ENCODE data around the gene GTPBP1.
A peak's percentile ranks its signal among the peaks of the same experiment; 100 is the strongest.

The GTPBP1 gene

DNA sequence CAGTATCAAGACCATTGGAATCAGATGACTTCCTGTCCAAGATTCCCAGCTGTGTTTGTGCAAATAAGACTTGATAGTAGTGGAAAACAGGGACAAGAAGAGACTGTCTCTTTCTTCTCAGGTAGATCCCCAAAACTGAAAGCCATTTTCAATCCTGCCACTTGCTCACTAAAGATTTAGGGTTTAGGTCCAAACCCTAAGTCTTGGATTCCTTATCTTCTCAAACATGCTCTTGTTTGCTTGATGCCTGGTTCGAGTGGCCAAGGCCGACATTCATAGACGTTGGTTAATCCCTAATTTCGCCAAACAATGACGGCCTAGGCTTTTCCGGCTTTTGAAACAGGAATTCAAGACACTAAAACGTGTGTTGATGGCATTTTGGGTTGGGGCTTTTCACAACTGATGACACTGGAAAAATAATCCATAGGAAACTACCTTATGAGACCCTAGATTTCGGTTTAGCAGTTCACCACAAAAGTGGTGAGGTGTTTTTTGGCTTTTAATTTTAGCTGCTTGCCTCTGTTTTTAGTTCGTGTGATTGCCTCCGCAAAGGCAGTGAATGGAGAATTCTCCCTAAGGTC is 1.0 kb upstream of the GTPBP1 start:
- peak; percentile 56 for DNase-seq

DNA sequence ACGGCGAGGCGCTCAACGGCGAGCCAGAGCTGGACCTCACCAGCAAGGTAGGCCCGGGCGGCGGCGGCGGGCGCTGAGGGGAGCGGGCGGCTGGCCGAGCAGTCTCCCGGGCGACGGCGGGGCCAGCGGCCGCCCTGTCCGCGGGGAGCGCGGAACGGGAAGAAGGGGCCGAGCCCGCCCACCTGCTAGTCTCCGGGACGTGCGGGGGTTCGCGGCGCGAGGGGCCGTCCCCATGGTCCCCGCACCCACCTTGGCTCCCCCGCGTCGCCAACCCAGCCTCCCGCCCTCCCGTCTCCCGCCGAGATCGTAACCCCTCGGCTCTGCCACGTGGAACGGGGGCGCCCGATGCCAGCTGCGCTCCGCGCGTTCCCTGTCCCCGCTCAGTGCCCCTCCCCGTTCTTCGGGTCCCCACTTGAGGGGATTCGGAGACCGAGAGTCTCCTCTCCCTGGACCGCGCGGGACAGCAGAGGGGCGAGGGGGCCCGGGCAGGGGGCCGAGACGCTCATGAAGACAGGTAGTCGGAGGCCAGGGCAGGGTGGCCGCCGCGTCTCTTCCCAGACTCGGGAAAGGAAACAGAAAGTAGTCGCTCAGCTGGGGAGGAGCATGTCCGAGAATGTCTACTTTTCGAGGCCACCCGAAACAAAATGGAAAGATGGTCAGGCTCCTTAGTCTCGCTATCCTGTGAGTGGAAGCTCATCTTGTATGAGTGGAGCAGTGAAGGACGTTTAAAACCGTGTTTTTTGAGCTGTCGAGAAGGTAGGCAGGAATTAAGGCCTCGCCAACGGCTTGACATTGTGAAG is 557 bp downstream of the GTPBP1 start:
- DNase-seq = peak; percentile 50

DNA sequence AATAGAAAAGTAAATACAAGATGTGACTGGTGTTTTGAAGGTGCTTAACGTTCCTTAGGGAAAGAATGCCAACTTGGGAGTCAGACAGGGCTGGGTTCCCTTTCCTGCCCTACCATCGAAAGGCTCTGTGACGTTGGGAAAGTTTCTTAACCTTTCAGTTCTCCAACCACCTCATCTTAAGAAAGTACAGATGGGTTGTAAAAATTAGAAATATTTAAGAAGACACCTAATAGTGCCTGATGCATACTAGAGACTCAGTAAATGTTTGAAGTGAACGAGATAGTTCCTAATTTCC is 1.1 kb downstream of the GTPBP1 start:
- DNase-seq = no peak

DNA sequence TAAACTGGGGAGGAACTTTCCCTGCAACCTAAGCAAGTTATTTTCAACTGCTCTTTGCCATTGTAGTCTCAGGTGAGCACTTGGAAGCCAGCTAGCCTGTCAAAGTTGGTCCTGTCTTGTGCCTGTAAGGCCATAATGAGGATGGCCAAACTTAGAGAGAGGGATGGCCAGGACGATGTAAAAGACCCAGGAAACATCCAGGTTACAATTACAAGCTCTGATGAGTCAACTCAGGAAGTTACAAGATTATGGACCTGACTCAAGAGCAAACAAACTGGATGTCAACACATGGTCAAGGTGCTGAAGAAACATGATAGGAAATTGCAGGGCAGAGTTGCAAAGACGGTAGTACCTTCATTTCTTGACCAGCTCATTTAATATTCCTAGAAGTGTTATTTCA is 1.6 kb downstream of the GTPBP1 start:
- DNase-seq = peak; percentile 62

DNA sequence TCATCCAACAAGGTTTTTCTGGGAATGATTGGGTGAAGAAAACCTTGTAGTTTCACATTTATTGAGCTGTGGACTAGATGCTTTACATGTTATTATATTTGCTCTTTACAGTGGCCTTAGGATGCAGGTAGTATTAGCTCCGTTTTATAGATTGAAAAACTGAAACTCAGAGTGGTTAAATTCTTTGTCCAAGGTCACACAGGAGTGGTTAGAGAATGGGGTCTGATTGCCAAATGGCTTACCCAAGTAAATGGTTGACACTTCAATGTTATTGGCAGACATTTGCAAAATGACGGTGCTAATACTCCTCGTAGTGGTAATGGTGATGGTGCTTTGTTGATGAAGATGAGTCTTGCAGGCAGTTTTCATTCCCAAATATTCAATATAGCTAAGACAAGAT is 2.2 kb downstream of the GTPBP1 start:
- no peak for DNase-seq

DNA sequence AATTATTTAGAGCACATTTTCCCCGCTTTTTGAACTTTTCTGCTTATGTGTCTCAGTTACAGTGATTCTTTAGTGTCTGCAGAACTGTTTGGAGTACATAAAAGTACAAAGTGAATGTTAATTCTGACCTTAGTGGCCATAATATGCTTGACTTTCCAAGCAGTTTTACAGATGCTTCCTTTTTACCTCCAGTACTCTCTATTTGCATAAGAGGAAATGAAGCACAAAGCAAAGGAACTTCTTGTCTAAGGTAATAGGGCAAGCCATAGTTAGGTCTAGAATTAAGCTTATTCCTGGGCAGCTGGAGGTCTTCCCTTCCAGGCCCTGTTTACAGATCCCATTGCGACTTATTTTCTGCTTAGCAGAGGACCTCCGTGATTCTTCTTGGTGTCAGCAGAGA is 3.6 kb downstream of the GTPBP1 start:
- DNase-seq = no peak

DNA sequence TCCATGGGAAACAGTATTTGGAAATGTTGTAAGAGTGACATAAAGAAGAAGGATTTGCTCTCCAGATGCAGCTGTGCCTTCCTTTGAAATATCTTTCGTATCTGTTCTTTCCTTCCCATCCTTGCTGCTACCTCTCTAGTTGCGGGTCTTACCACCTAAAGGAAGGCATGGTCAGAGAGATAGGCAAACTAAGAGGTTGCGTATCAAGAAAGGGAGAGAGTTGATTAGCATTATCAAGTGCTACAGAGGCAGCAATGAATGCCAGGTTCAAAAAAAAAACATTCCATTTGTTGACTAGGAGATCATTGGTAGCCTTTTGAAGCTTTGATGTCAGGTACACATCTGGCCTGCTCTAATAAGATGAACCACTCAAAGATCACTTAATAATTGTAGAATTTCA is 4.6 kb downstream of the GTPBP1 start:
- DNase-seq = no peak

DNA sequence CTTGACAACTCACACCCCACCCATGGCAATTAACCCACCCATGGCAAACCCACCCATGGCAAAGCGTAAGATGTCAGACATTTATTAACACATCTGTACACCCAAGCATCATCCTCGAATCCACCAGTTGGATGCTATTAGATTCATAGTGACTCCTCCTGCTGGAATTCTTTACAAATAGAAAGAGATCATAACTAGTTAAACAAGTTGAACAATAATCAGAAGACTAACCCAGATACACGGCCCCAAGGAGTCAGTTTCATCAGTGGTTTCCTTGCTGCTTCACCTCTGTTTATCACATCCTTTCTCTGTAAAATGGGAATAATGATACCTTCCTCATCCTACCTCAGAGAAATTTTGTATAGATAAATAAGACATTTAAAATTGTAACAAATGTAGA is 5.1 kb downstream of the GTPBP1 start:
- no peak for DNase-seq

DNA sequence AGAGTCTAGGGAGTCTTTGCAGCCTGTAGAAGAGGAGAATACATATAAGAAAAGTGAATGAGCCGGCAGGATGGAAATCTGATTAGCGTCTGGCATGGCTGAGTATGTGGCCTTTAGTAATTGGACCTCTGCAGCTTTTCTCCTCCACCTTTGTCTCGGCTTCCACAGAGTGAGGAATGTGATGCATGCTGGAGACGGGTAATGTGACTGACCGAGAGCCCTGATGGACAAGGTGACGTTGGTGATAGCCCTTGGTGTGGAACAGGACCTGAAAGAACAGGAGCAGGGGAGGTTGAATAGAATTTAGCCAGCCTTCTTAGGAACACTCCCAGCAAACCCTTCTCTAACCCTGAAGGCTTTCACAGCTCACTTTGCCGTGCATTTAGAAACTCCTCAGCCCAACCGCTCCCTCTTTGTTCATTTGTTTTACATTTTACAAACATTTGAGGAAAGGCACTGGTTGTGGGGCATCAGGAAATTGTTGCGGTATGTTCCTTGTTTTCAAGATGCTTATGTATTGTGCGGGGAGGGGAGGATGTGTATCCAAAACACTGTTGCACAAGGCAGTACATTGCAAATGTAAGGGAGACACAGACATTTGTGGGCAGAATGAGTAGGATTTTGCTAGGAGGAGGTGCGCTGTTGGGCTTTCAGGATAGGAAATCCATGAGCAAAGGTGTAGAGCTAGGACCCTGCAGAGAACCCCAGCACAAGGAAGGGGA is 6.9 kb downstream of the GTPBP1 start:
- no peak for DNase-seq

DNA sequence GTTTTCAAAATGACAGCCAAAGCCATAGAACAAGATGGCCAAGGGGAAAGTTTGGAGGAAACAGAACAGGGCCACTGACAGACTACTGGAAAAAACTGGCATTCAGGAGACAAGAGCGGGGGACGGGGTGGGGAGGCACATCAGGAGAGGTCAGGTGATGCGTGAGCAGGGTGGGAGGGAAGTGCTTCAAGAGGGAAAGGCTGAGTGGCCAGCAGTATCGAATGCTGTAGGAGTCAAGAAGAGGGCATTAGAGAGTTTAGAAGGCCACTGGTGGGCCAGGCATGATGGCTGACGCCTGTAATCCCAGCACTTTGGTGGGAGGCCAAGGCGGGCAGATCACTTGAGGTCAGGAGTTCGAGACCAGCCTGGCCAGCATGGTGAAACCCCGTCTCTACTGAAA is 8.2 kb downstream of the GTPBP1 start:
- DNase-seq = no peak

DNA sequence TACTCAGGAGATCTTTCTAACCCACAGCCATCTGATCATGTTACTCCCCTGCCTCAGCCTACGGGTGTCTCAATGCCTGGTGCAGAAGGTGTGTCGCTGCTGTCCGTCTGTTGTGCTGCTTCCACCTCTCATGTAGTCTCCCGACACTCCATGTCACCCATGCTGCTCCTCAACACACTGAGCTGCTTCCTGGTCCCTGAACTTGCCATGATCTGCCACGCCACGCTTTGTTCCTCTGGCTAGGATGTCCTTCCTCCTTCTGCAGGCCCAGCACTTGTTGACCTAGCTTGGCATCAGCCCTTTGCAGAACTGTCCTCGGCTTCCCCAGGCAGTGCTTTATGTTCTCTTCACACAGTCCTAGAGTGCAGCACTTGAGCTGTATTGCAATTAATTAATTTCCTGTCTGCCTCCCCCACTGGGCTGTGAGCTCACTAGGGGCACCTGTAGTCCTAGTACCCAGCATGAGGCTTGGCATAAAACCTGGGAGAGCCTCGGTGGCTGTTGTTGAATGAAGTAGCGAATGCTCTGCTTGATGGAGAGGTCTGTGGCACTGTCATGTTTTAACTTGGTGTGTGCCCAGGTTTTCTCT is 9.5 kb downstream of the GTPBP1 start:
- DNase-seq = no peak

DNA sequence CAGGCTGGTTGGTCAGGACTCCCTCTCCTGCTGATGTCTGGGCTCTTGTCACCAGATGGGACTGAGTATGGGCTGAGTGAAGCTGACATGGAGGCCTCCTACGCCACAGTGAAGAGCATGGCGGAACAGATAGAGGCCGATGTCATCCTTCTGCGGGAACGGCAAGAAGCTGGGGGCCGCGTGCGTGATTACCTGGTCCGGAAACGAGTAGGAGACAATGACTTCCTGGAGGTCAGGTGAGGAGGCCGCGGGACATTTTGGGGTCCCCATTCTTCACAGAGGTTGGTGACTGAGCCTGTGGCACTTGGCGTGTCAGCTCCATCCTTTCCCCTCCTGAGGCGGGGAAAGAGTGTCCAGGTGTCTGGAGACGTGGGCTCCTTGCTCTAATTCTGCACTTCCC is 10.1 kb downstream of the GTPBP1 start:
- DNase-seq = no peak

DNA sequence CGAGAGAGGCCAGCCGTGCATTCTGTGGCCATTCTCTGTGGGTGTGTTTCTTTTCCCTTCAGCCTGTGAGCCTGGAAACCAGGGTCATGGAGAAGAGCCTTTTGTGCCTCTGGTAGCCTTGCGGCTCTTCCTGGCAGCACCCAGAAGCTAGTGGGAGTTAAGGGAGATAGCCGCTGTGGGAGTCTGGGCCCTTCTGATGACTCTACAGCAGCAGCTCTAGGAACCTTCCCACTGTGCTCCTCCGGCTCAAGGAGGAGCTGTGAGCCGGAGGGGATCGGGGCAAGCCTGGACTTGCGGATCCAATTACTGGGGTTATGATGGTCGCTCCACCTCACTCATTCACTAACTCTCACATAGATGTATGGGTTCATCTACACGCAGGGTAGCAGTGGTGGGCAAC is 10.5 kb downstream of the GTPBP1 start:
- DNase-seq = no peak

DNA sequence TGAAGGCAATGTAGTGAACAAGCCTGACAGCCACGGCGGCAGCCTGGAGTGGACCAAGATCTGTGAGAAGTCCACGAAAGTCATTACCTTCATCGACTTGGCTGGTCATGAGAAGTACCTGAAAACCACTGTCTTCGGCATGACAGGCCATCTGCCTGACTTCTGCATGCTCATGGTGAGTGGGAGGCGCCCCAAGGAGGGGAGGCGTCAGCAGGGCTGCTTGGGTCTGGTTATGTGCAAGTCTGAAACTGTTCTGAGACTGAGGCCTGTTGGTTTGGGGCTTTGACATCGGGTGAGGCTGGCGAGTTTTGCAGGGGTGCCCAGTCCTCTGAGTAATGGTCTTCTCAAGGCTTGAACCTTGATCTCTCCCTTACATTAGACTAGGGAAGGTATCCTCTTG is 11.1 kb downstream of the GTPBP1 start:
- DNase-seq = no peak

DNA sequence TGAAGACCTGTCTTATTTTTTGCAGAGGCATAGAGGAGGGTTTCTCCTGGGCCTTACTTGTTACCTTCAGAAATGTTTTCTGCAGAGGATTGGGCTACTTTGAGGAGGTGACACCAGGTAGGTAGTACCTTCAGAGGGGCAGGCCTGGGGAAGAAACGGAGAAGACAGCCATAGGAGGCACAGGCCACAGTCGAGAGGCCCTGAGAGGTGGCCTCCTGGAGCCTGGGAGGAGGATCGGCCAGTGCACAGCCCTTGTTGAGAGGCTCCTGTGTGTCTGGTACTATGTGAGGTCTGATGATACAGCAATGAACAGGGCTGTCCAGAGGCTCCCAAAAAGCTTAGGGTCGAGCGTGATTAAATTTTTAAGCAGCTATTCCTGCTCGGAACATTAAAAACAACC is 11.5 kb downstream of the GTPBP1 start:
- DNase-seq = no peak

DNA sequence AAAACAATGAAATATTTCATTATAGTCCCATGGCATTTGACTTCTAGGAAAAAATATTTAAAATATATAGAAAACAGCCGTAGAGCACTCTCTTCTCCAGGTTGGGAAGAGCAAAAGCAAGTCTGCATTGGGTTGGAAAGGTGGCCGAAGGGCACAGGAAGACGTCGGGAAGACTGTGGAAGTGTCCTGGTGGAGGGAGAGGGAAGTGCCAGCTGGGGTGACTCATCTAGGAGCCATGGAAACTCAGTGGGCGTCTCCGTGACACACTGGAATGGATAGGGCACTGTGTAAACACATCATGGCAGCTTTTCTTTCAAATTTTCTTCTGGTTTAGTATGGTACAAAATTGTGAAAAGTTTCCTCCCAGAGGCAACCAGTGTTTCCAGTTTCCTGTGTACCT is 12.7 kb downstream of the GTPBP1 start:
- DNase-seq = peak; percentile 91

DNA sequence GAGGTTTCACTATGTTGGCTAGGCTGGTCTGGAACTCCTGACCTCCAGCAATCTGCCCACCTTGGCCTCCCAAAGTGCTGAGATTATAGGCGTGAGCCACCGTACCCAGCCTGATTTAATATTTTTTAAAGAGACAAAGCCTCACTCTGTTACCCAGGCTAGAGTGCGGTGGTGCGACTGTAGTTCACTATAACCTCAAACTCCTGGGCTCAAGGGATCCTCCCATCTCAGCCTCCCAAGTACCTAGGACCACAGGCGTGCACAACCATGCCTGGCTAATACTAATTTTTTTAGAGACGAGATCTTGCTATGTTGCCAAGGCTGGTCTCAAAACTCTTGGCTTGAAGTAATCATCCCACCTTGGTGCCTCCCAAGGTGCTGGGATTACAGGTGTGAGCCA is 13.5 kb downstream of the GTPBP1 start:
- DNase-seq = no peak

DNA sequence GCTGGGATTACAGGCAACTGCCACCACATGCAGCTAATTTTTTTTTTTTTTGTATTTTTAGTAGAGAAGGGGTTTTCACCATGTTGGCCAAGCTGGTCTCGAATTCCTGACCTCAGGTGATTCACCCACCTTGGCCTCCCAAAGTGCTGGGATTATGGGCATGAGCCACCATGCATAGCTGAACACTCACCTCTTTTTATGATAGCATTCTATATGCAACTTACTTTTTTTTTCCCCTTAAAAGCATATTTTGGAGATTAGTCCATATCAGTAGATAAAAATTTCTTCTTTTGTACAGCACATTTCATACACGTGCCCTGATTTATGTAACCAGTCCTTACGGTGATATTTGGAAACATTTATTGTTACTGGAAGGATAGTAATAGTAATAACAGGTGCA is 14.6 kb downstream of the GTPBP1 start:
- no peak for DNase-seq

DNA sequence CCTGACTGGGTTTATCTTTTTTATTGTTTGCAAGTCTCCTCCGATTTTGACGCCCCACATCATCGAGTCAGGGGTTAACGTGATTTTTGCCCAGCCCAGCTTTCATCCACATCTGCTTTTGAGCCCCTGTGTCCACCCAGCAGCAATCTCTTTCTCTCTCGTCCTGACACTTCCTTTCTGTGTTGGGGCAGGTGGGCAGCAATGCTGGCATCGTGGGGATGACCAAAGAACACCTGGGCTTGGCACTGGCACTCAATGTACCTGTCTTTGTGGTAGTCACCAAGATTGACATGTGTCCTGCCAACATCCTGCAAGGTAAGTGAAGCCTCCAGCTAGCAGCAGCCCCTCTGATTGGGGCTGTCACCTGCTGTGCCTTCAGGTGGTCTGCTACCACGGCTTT is 15.8 kb downstream of the GTPBP1 start:
- no peak for DNase-seq

DNA sequence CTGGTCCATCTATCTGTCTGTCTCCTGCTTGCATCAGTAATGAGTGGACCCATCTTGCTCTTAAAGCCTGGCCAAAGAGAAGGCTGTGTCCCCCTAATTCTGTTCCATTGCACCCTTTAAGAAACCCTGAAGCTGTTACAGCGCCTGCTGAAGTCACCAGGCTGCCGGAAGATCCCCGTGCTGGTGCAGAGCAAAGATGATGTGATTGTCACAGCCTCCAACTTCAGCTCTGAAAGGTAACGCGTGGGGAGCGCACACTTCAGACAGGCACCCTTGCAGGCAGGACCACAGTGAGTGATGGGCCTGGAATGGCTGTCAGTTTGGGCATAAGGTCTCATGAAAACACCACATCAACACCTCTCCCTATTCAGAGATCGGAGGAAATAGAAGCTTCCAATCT is 18.4 kb downstream of the GTPBP1 start:
- DNase-seq = no peak

DNA sequence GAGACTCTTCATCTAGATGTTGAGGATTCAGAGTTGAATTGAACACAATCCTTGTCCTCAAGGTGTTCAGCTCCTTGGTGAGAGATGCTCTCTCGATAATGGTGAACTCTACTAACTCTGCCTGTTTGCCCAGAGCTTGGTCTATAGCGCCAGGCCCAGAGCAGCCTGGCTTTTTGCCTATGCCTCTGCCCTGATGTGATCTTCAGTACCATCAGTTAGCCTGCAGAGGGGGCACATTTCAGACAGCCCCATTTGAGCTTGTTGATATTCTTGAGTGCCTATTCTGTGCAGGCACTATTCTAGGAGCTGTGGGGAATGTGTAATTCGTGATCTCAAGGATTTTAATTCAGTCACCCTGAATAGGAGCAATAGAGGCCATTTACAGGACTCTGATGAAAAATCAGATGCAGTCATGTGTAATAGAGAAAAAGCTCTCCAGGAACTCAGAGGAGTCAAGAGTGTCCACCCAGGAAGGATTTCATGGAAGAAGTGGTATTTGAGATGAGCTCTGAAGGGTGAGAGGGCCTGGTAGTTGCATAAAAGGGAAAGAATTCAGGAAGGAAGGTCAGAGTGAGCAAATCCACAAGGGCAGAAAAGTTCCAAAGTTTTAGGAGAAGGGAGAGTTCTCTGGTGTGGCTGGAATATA is 19.3 kb downstream of the GTPBP1 start:
- DNase-seq = peak; percentile 83

DNA sequence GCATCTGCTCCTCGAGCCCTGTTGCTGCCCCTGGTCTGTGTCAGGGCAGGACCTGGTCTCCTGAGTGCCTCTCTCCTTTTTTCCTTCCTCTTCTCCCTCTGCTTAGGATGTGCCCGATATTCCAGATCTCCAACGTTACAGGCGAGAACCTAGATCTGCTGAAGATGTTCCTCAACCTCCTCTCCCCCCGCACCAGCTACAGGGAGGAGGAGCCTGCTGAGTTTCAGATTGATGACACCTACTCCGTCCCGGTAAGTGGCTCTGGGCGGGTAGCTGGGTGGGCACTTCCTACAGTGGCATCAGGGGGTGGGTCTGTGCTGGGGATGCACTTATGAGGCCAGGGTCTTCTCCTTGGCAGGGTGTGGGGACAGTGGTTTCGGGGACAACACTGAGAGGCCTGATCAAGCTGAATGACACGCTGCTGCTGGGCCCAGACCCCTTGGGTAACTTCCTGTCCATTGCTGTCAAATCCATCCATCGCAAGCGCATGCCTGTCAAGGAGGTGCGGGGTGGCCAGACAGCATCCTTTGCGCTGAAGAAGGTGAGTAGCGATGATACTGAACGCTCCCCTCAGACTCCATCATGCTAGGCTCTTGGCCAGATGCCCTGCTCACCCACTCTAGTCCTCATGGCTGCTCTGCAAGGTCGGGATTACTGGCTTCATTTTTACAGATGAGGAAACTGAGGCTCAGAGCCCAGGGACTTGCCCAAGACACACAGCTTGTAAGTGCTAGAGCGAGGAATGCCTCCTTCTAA is 20.3 kb downstream of the GTPBP1 start:
- DNase-seq = no peak

DNA sequence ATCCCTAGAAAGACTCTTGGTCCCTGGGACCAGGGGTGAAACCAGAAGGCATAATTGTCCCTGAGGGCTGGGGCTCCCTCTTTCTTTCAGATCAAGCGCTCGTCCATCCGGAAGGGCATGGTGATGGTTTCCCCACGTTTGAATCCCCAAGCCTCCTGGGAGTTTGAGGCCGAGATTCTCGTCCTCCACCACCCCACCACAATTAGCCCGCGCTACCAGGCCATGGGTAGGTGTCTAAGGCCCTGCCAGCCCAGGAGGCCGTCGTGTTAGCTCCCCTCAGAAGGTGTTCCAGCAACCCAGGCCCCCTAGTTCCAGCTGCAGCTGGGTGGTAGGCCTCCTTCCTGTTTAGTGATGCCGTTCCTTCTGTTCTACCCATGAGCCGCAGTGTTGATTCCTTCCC is 21.4 kb downstream of the GTPBP1 start:
- no peak for DNase-seq
